Fibroblast of skin of left quadriceps (primary cell): ENCODE measurements around the gene CTTN.
A peak's percentile ranks its signal among the peaks of the same experiment; 100 is the strongest.

Experiments
- DNase-seq, 2 experiments: peaks; one replicate each; pipeline ENCODE4 v3.0.0-alpha.2; 2013; ENCODE audit warnings: low read depth in 2 of 2

CTTN gene

GRCh38 chr11:70397983-70398833 is at the start of gene CTTN:
Gene CTTN (plus strand): TSS chr11:70398529. CDS start chr11:70407298, 8,769 bp downstream.
- DNase-seq = peak; percentile 68 to 77

- no peak for DNase-seq
Measured at GRCh38 chr11:70348608-70349007, 49.7 kb upstream of the CTTN start.

GRCh38 chr11:70351646-70352045 is 46.7 kb upstream of the CTTN start:
- no peak for DNase-seq

GRCh38 chr11:70352100-70352499 is 46.2 kb upstream of the CTTN start:
- no peak for DNase-seq

GRCh38 chr11:70352601-70353000 is 45.7 kb upstream of the CTTN start:
- DNase-seq = no peak

GRCh38 chr11:70353329-70353728 is 45.0 kb upstream of the CTTN start:
- DNase-seq = no peak

GRCh38 chr11:70353900-70354568 is 44.3 kb upstream of the CTTN start:
- no peak for DNase-seq

- DNase-seq = no peak
Measured at GRCh38 chr11:70354629-70355028, 43.7 kb upstream of the CTTN start.

- DNase-seq = no peak
Measured at GRCh38 chr11:70358753-70359152, 39.6 kb upstream of the CTTN start.

GRCh38 chr11:70359451-70360205 is 38.7 kb upstream of the CTTN start:
- DNase-seq = no peak

- DNase-seq = no peak
Measured at GRCh38 chr11:70360211-70360610, 38.1 kb upstream of the CTTN start.

GRCh38 chr11:70364178-70364577 is 34.2 kb upstream of the CTTN start:
- no peak for DNase-seq

- no peak for DNase-seq
Measured at GRCh38 chr11:70364745-70365543, 33.4 kb upstream of the CTTN start.

- DNase-seq = no peak
Measured at GRCh38 chr11:70365544-70365927, 32.8 kb upstream of the CTTN start.

GRCh38 chr11:70367071-70367470 is 31.3 kb upstream of the CTTN start:
- DNase-seq = no peak

- no peak for DNase-seq
Measured at GRCh38 chr11:70368961-70369360, 29.4 kb upstream of the CTTN start.

GRCh38 chr11:70371241-70371640 is 27.1 kb upstream of the CTTN start:
- no peak for DNase-seq

- DNase-seq = no peak
Measured at GRCh38 chr11:70372076-70372475, 26.3 kb upstream of the CTTN start.

GRCh38 chr11:70376621-70377020 is 21.7 kb upstream of the CTTN start:
- DNase-seq = no peak

- no peak for DNase-seq
Measured at GRCh38 chr11:70377645-70378044, 20.7 kb upstream of the CTTN start.

- DNase-seq = no peak
Measured at GRCh38 chr11:70378506-70379134, 19.7 kb upstream of the CTTN start.
